ENCODE data around the gene LGALS9C.
"Not testable (repeated sequence)": the region's sequence is repeated elsewhere in the genome, so short reads cannot be mapped to it uniquely, and the experiment has no call there.

GRCh38 chr17:18474754-18475153 is 1.8 kb upstream of the LGALS9C start:
- not testable (repeated sequence) for TF ChIP-seq FIP1L1 (IDR thresholded peaks at IDR 0.05; ENCODE audit: borderline replicate concordance, insufficient read depth, low read depth, low read length); GATA4 (IDR thresholded peaks at IDR 0.05; ENCODE audit: borderline replicate concordance, low read depth); ZBTB8A (CRISPR knock-in tag; IDR thresholded peaks at IDR 0.05; ENCODE audit: borderline replicate concordance, low read depth)
